GM12878 (cell line): ENCODE measurements around the gene SMIM7. TPM values are rescaled to one million over a fixed set of nuclear protein-coding genes. Genes with fewer than 3 reads are reported as not detected.

Experiments
- ATAC-seq: fragments of 200-7000 bp; cut with Tn5 transposase; 3 replicates; pipeline ENCODE4 v1.9.1; 2020; ENCODE audit warnings: mild to moderate bottlenecking, moderate library complexity
- BruUV-seq: library from RNA; stranded (reverse); fragments of 400-500 nt; replicated peaks from 2 replicates; lab custom pipeline; 2021; lab: Mats Ljungman, UMichigan
- CTCF ChIA-PET: fragments of 300-600 bp; sonication (Branson Sonifier 250); formaldehyde crosslinking; extraction: SDS; loops from one replicate; lab custom pipeline; 2021; ENCODE audit warnings: inconsistent platforms; lab: Yijun Ruan, JAX
- POLR2A ChIA-PET: fragments of 350-600 bp; formaldehyde crosslinking; extraction: SDS; loops from one replicate; lab custom pipeline; 2021; ENCODE audit warnings: inconsistent platforms; lab: Charles Lee
- RAD21 ChIA-PET: fragments of 300-600 bp; sonication (Branson Sonifier 250); formaldehyde crosslinking; loops from one replicate; lab custom pipeline; 2023; ENCODE audit warnings: antibody characterized with exemption; ENCODE audit not compliant: unreplicated experiment; lab: Charles Lee
- SMC1A ChIA-PET: fragments of 300-600 bp; sonication (Branson Sonifier 250); formaldehyde crosslinking; loops from one replicate; lab custom pipeline; 2023; ENCODE audit not compliant: unreplicated experiment, uncharacterized antibody; lab: Charles Lee
- DNase-seq: peaks from one replicate; pipeline ENCODE4 v3.0.0-alpha.2; 2011; ENCODE audit warnings: low read depth, low spot score
- FAIRE-seq: peaks from 3 replicates; lab custom pipeline; 2011; peaks lifted over from hg19 to GRCh38; lab: Jason Lieb, UNC
- H2AFZ ChIP-seq: 2 replicates; pipeline ENCODE4 v1.6.0; 2011; ENCODE audit warnings: low read depth, low read length, control low read depth; ENCODE audit not compliant: control insufficient read depth
- H3K27ac ChIP-seq: 2 replicates; pipeline ENCODE4 v1.5.1; 2011; ENCODE audit warnings: control low read depth; ENCODE audit not compliant: control insufficient read depth, insufficient read depth
- H3K27me3 ChIP-seq, 2 experiments: replicated peaks in 1 of 2; 2 replicates each; pipeline versions ENCODE4 v1.6.0 to v1.6.1; 2011; ENCODE audit warnings: low read length in 1 of 2; ENCODE audit not compliant: control insufficient read depth in 2 of 2, insufficient read depth in 2 of 2
- H3K36me3 ChIP-seq, 2 experiments: 2 replicates each; pipeline ENCODE4 v1.5.1; 2011; ENCODE audit warnings: low read length in 1 of 2; ENCODE audit not compliant: control insufficient read depth in 2 of 2, insufficient read depth in 2 of 2
- H3K4me1 ChIP-seq: 2 replicates; pipeline ENCODE4 v1.6.1; 2011; ENCODE audit warnings: mild to moderate bottlenecking, low read length, moderate library complexity, mixed read lengths; ENCODE audit not compliant: control insufficient read depth, insufficient read depth
- H3K4me2 ChIP-seq: 2 replicates; pipeline ENCODE4 v1.6.0; 2011; ENCODE audit warnings: control low read depth; ENCODE audit not compliant: control insufficient read depth, insufficient read depth
- H3K4me3 ChIP-seq: fragments of 200-600 bp; sonication (generic); 2 replicates; pipeline ENCODE4 v1.5.1; 2016
- H3K79me2 ChIP-seq: 2 replicates; pipeline ENCODE4 v1.6.0; 2011; ENCODE audit warnings: low read length; ENCODE audit not compliant: control insufficient read depth, insufficient read depth
- H3K9ac ChIP-seq: 2 replicates; pipeline ENCODE4 v1.8.0; 2011; ENCODE audit warnings: low read length, control low read depth, mixed read lengths; ENCODE audit not compliant: control insufficient read depth, insufficient read depth
- H3K9me3 ChIP-seq: replicated peaks from 3 replicates; pipeline ENCODE4 v1.5.1; 2011; ENCODE audit warnings: mild to moderate bottlenecking, low read length; ENCODE audit not compliant: control insufficient read depth, insufficient read depth
- H4K20me1 ChIP-seq: 2 replicates; pipeline ENCODE4 v1.6.0; 2011; ENCODE audit not compliant: control insufficient read depth, insufficient read depth
- ETV6 ChIP-seq, 2 experiments: fragments of 450-650 bp in 1 of 2; IDR thresholded peaks in 1 of 2; conservative IDR thresholded peaks in 1 of 2; 2 replicates each; pipeline ENCODE4 v1.6.1; 2014; ENCODE audit warnings: antibody characterized with exemption in 1 of 2, borderline replicate concordance in 1 of 2, low read depth in 1 of 2, mild to moderate bottlenecking in 1 of 2, moderate library complexity in 1 of 2
- FOXM1 ChIP-seq: IDR thresholded peaks from 2 replicates; pipeline ENCODE4 v1.6.1; 2012; ENCODE audit warnings: low read depth, mild to moderate bottlenecking, inconsistent platforms, low read length, moderate library complexity
- KLF5 ChIP-seq: fragments of 450-650 bp; IDR thresholded peaks from 2 replicates; pipeline ENCODE4 v1.6.1; 2014; ENCODE audit warnings: mild to moderate bottlenecking; ENCODE audit not compliant: partially characterized antibody
- MYC ChIP-seq: IDR thresholded peaks from 2 replicates; pipeline ENCODE4 v1.6.1; 2011; ENCODE audit warnings: mild to moderate bottlenecking, low read length, moderate library complexity, inconsistent platforms; ENCODE audit not compliant: insufficient read depth, insufficient replicate concordance, insufficient read length, severe bottlenecking
- NFYB ChIP-seq: IDR thresholded peaks from 2 replicates; pipeline ENCODE4 v1.6.1; 2011; ENCODE audit warnings: low read depth, mild to moderate bottlenecking, low read length, improper control_type of control experiment, moderate library complexity; ENCODE audit not compliant: insufficient read depth
- NKRF ChIP-seq: fragments of 450-650 bp; conservative IDR thresholded peaks from 2 replicates; pipeline ENCODE4 v1.6.1; 2017; ENCODE audit warnings: mild to moderate bottlenecking, moderate library complexity
- NR2C1 ChIP-seq: fragments of 450-650 bp; IDR thresholded peaks from 2 replicates; pipeline ENCODE4 v1.6.1; 2017; ENCODE audit warnings: antibody characterized with exemption, mild to moderate bottlenecking, moderate library complexity
- PBX3 ChIP-seq: IDR thresholded peaks from 2 replicates; pipeline ENCODE4 v1.6.1; 2011; ENCODE audit warnings: mild to moderate bottlenecking, low read depth, low read length, moderate library complexity; ENCODE audit not compliant: insufficient replicate concordance
- SP1 ChIP-seq: IDR thresholded peaks from one replicate; pipeline ENCODE4 v1.6.1; 2011; ENCODE audit warnings: low read depth, low read length
- SREBF2 ChIP-seq: IDR thresholded peaks from 2 replicates; pipeline ENCODE4 v1.6.1; 2012; ENCODE audit warnings: mild to moderate bottlenecking, low read length
- ZBTB4 ChIP-seq: fragments of 450-650 bp; formaldehyde crosslinking; IDR thresholded peaks from 2 replicates; pipeline ENCODE4 v1.4.0; 2022; ENCODE audit warnings: mild to moderate bottlenecking, moderate library complexity
- WGBS: methylation state at CpG from one replicate; pipeline ENCODE4 v1.1.6; 2016; ENCODE audit warnings: low lambda C conversion rate; ENCODE audit not compliant: insufficient replicate concordance, insufficient coverage; ENCODE audit errors: missing lambda C conversion rate; 5-methylcytosine and 5-hydroxymethylcytosine counted together
- in situ Hi-C: fragments of 300-500 bp; cut with MboI; formaldehyde crosslinking; loops from 9 replicates; pipeline ENCODE4 v1.14.3; 2018; ENCODE audit warnings: mixed read lengths
- intact Hi-C: fragments of 100-400 bp; cut with micrococcal nuclease; formaldehyde crosslinking; loops from one replicate; pipeline ENCODE4 v1.14.2; 2022; ENCODE audit not compliant: unreplicated experiment
- polyA plus RNA-seq, 11 experiments: library from polyadenylated mRNA; depleted of rRNA in 4 of 11; unstranded in 6 of 11; stranded (reverse) in 5 of 11; fragments of >200 nt; fragmentation: Nextera tagmentation in 4 of 11; fragmentation: Illumina TruSeq in 1 of 11; extraction: Ambion mirVana in 4 of 11; extraction: Trizol in 1 of 11; gene quantifications; 1 replicate in 1 of 11; 2 replicates in 10 of 11; pipeline versions ENCODE4 v1.2.1 to v1.2.3, GENCODE V29; 2011 to 2016; ENCODE audit warnings: inconsistent platforms in 2 of 11, missing spikeins in 2 of 11, low read depth in 1 of 11
- total RNA-seq, 4 experiments: library from RNA; depleted of rRNA in 3 of 4; stranded (reverse); fragments of >200 nt in 3 of 4; fragmentation: Illumina TruSeq in 1 of 4; extraction: Trizol in 1 of 4; gene quantifications; 2 replicates each; pipeline versions ENCODE4 v1.2.1 to v1.2.3, GENCODE V29; 2013 to 2021
- TF ChIP-seq, protein P1 (sequence below): IDR thresholded peaks from 2 replicates; pipeline ENCODE4 v1.6.1; 2011; ENCODE audit warnings: borderline replicate concordance, low read depth, mild to moderate bottlenecking, moderate library complexity, mixed read lengths, low read length; ENCODE audit not compliant: insufficient read depth; ENCODE audit errors: extremely low read length
- TF ChIP-seq, protein P2 (sequence below): fragments of 450-650 bp; IDR thresholded peaks from 2 replicates; pipeline ENCODE4 v1.6.1; 2017; ENCODE audit warnings: low read depth, mild to moderate bottlenecking, moderate library complexity

SMIM7 gene
- total and polyA plus RNA-seq, 10 of the 15 experiments (the other 5 are each of a cell fraction or from before 2014, with no cell fraction given), result 45.7 to 170 (median 70.8) TPM

DNA sequence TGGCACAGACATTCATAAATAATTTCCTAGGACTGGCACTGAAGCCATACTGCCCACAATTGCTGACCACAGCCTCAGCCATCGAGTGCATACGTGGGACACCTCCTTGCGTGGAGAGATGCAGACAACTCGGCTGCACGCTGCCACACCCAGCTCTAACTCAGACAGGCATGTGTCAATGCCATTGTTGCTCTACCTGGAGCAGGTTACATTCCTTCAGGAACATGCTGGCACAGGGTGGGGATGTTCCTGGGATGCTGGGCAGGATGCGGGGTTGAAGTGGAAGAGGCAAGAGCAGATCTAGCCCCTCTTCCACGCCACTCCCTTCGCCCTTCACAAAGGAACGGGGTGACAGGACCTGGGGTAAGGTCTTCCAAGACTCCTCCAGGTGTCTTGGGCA lies 63.5 kb downstream of the SMIM7 start:
- Histone ChIP-seq H3K4me3 (no peak overlapping the region), H3K36me3 (peaks cover 0 to 5% of the 10 kb centered on the region in 2 experiments; a peak in 3 of 4 replicates), H3K27ac (no peak overlapping the region), H4K20me1 (peaks cover 6% of the 10 kb centered on the region), H3K9me3 (no peaks in the 10 kb centered on the region), H2AFZ (no peak overlapping the region), H3K27me3 (no peaks in the 10 kb centered on the region), H3K9ac (no peak overlapping the region), H3K4me1 (peaks cover 52% of the 10 kb centered on the region), H3K4me2 (no peak overlapping the region), H3K79me2 (peaks cover 92% of the 10 kb centered on the region)
- in situ Hi-C loops, result loop anchor here (25.0 kb wide), 1 partner anchor 2009 kb away; the partner anchor contains the start of gene CLEC17A
- whole genome bisulfite sequencing, result 98% methylated on average over 9 of the region's 9 CpGs
- DNase-seq (no peak), FAIRE-seq (no peak), ATAC-seq (no peak)
- intact Hi-C loops, result no loop called here
- ChIA-PET SMC1A (interaction anchor here (1.3 to 2.2 kb wide), 3 partner anchors 13 to 28 kb away, joined by 3 to 6 read pairs (median 6); no protein-coding TSS in a partner anchor), POLR2A (interaction anchor here (0.6 to 13.1 kb wide), 5 partner anchors 9 to 30 kb away, joined by 3 to 220 read pairs (median 5); partner anchors contain the start of gene MED26), RAD21 (interaction anchor here (1.1 to 1.3 kb wide), 2 partner anchors 12 to 28 kb away, joined by 4 read pairs; no protein-coding TSS in a partner anchor), CTCF (interaction anchor here (1.1 kb wide), 1 partner anchor 9 kb away, joined by 4 read pairs; no protein-coding TSS in a partner anchor)
- BruUV-seq, result no TSS peak
- no peak for TF ChIP-seq ZBTB4 (CRISPR knock-in tag)
- TF ChIP-seq KLF5, result no peak
- TF ChIP-seq MYC, result no peak
- TF ChIP-seq SREBF2, result no peak
- TF ChIP-seq NR2C1, result no peak
- TF ChIP-seq FOXM1, result no peak
- no peak for TF ChIP-seq NKRF
- no peak for TF ChIP-seq SP1
- TF ChIP-seq, protein P1, sequence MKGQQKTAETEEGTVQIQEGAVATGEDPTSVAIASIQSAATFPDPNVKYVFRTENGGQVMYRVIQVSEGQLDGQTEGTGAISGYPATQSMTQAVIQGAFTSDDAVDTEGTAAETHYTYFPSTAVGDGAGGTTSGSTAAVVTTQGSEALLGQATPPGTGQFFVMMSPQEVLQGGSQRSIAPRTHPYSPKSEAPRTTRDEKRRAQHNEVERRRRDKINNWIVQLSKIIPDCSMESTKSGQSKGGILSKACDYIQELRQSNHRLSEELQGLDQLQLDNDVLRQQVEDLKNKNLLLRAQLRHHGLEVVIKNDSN, result no peak
- TF ChIP-seq NFYB, result no peak
- no peak for TF ChIP-seq ETV6 (conservative IDR thresholded peaks at IDR 0.05 in 1 of 2, IDR thresholded peaks at IDR 0.05 in 1 of 2; ENCODE audit: borderline replicate concordance in 1 of 2, low read depth in 1 of 2)
- TF ChIP-seq, protein P2, sequence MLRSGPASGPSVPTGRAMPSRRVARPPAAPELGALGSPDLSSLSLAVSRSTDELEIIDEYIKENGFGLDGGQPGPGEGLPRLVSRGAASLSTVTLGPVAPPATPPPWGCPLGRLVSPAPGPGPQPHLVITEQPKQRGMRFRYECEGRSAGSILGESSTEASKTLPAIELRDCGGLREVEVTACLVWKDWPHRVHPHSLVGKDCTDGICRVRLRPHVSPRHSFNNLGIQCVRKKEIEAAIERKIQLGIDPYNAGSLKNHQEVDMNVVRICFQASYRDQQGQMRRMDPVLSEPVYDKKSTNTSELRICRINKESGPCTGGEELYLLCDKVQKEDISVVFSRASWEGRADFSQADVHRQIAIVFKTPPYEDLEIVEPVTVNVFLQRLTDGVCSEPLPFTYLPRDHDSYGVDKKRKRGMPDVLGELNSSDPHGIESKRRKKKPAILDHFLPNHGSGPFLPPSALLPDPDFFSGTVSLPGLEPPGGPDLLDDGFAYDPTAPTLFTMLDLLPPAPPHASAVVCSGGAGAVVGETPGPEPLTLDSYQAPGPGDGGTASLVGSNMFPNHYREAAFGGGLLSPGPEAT, result no peak
- no peak for TF ChIP-seq PBX3
